NCI-H1105 (cell line): ENCODE results near the gene ANGEL2.
A peak's percentile ranks its signal among the peaks of the same experiment; 100 is the strongest.
"Not testable (repeated sequence)": the region's sequence is repeated elsewhere in the genome, so short reads cannot be mapped to it uniquely, and the experiment has no call there.

ENCODE experiments used
- DNase-seq: peaks from one replicate; lab custom pipeline; 2025; lab: John Stamatoyannopoulos, UW

ANGEL2 gene

DNA sequence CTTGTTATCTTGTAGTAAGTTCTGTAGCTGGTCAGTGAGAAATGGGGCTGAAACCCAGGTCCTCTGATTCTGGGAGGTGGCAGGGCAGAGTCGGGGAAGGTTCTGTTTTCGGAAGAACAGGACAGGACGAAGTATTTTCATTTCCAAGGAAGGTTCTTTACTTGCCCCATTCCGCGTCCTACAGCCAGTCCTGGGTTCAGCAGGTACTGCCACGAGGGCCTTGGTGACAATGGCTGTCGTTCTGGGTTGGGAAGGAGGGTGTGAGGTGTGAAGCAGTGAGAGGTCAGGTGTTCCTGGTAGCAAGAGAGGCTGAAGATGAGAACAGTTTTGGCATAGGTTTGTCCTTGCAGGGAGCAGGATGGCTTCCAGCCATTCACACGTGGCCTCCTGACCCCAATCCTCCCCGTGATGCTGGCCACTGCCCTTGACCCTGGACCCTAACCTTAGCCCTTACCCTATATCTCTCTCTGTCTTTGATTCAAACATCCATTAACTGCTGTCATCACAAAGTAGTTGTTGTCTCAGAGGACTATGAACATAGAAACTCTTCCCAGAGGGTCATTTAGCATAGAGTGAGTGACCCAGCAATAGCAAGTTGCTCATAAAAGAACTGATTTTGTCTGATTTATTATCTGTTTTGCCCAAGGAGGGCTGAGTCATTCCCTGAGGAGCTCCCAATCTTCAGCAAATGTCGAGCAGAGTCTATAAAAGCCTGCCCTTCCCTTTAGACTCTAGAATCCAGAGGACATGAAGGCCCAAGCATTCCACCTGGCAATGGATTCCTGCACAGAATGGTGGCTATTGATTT, 40.4 kb downstream of the ANGEL2 start:
- DNase-seq = no peak

DNA sequence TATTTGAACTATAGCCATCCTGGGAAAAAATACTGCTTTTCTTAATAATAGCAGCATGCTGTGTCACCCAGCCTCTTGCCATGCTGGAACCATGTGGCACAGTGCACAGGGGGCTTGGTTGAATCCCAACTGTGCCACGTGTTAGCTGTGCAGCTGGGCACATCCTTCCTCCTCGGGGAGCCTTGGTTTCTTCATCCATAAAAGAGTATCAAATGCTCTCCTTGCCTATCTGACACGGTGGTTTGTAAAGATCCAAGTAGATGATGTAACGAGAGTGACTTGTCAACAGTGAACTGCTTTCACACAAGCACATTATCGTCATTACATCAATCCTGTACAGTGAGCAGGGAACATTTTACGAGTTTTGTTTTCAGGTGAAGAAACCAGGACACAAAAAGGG, 41.0 kb downstream of the ANGEL2 start:
- no peak for DNase-seq

DNA sequence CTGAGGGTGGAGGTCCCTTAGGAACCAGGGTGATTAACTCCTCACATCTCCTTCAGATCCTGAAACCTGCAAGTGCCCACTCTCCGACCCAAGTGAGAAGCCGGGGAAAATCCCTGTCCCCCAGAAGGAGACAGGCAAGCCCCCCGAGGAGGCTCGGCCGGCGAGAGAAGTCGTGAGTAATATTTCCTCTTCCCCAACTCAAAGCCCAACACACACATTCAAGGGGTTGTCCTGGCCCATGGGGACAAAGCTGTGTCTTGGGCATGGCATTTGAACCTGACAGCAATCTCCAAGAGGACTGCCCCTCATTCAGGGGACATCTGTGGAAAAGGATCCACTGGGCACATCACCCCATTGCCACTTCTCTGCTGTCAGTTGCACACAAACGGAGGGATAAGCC, 41.8 kb downstream of the ANGEL2 start:
- DNase-seq = no peak

DNA sequence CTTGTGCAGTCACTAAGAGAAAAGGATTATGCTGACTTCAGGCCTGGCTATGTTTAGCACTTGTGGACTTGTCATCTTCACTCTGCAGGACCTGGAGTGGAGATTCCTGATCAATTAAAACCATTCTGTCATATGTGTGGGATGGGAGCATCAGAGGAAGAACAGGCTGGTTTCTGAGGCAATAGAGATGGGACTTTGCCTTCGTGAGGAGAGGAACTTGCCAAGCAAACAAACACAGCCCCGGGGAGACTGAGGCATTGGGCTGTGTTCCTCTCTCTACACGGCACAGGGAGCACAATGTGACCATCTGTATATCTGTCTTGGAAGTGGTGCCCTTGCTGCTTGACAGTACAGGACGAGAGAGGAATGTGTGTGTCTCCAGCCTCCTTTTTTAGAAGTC, 42.2 kb downstream of the ANGEL2 start:
- no peak for DNase-seq

DNA sequence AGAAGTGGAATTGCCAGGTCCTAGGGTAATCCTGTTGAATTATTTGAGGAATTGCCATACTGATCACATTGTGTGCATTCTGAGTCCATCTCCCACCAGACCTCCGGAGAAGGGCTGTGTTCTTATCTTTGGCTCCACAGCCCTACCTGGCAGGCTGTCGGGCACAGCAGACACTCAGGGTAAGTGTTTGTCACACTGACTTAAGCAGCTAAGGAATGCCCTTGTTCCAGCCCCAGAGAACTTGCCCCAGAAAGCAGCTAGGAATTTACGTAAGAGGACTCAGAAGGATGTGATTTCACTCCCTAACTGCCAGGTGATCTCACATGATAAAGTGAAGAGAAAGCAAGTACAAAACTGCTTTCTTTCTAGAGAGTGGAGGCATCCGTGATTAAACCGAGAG, 44.4 kb downstream of the ANGEL2 start:
- no peak for DNase-seq

DNA sequence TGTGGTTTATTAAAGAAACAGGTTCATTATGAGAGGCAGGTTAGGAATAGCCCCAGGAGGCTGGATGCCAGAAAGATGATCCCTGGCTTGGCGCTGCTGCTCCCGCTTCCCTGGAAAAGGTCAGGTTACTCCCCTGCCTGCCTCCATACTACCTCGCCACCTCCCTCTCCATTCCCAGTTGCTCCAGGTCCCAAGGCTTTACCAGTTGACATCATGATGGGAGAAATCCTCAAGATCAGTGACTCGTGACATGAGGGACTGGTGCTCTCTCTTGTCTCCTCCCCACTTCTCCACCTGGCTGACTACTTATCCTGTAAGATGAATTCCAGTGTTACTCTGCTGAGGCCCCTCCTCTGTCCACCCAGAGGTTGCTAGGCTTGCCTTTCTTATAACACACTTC, 45.6 kb downstream of the ANGEL2 start:
- DNase-seq = no peak

DNA sequence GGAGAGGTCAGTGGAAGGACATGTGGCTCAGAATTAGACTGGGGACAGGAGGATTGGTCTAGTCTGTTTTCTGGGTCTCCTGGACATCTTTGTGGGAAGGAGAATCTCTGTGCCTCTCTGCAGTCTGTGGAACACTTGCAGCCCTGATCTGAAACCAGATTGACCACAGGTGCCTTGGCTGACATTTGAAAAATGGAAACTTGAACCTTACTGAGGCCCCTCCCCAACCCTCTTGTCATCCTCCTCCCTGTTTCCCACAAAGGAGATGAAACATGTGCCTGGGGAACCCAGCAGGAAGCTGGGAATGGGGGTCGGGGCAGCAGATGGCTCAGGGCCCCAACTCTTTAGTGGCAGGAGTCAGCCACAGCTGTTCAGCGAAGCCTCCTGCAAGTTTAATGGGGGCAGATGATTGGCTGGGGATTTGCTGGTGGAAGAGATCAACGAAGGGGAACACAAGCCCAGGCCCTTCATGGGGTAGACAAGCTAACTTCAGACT, 47.3 kb downstream of the ANGEL2 start:
- no peak for DNase-seq

DNA sequence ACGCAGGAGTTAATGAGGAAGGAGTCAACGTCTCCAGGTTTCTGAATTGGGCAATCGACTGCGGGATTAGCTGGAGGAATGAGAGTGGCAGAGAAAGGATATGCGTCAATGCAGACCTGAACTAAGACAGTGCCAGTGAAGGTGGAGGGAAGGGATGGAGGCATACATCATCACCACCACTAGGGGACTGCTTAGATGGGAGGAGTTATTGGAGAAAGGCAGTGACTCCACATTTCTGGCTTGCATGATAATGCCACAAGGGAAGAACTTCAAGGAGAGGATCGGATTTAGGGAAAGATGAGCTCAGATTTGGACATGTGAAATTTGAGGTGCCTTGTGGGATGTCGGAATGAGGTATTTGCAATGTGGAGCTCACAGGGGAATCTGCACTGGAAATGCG, 47.9 kb downstream of the ANGEL2 start:
- no peak for DNase-seq

DNA sequence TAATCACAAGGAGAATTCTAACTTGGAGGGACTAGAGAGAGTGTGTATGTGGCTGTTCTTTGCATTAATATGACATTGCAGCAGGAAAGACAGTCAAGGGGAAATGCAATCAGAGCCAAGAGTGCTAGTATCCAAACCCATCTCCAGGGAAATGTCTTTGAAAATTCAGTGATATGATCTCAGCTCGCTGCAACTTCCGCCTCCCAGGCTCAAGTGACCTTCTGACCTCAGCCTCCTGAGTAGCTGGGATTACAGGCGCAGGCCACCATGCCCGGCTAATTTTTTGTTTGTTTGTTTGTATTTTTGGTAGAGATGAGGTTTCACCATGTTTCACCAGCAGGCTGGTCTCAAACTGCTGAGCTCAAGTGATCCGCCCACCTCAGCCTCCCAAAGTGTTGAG, 49.1 kb downstream of the ANGEL2 start:
- no peak for DNase-seq

DNA sequence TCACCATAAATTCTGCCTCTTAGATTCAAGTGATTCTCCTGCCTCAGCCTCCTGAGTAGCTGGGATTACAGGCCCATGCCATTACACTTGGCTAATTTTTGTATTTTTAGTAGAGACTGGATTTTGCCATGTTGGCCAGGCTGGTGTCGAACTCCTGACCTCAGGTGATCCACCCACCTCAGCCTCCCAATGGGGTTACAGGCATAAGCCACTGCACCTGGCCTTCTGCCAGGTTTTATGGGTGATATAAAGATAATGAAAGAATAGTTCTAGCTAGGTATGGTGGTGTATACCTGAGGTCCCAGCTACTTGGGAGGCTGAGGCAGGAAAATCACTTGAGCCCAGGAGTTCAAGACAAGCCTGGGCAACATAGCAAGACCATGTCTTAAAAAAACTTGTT, 50.7 kb downstream of the ANGEL2 start:
- not testable (repeated sequence) for DNase-seq

DNA sequence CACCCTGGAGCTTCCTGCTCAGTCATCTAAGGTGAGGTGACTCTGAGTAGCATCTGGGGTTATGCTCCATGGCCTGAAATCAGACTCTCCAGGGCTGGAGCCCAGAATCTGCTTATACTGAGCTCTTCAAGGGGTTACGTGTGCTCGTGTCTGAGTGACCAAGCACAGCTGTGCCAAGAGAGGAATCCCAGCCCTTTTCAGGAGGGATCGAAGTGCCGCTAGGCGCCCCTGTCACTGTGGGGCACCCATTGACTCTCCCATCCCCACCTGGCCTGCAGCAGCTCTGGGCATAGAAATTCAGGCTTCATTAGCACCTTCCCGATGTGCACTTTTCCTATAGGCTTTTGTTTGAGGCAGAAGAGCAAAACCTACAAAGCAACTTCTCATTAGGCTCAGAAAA, 51.6 kb downstream of the ANGEL2 start:
- DNase-seq = no peak

DNA sequence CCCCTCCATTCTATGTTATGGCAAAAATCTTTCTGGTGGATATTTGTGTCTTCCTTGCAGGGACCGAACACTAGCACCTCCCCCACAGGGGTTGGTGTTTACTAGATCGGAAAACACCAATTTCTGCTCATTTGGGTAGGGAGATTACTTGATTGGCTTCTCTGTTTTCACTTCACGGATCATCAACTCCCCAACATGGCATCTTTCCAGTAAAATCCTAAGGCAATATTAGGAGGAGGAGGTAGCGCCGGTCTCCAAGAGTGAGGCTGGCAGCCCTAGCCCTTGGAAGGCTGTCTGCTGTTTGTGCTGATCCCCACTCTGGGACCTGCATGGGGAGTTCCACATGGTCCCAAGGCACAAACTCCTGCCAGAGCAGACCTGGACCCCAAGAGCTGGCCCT, 53.2 kb downstream of the ANGEL2 start:
- DNase-seq = peak; percentile 49

DNA sequence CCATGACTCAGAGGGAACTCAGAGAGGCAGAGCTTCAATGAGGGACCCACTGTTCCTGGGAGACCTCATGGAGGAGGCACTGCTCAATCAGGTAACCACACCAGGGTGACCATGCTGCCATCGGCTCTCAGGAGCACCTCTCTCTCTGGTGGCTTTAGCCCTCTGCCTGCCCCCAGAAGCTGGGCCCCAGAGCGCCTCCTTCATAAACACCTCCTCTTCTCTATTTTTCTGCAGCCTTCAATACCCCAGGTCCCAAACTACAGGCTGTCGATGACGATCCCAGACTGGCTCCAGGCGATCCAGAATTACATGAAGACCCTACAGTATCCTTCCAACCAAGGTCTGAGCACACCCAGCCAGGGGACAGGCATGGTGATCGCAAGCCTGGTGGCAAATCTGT, 54.7 kb downstream of the ANGEL2 start:
- no peak for DNase-seq

DNA sequence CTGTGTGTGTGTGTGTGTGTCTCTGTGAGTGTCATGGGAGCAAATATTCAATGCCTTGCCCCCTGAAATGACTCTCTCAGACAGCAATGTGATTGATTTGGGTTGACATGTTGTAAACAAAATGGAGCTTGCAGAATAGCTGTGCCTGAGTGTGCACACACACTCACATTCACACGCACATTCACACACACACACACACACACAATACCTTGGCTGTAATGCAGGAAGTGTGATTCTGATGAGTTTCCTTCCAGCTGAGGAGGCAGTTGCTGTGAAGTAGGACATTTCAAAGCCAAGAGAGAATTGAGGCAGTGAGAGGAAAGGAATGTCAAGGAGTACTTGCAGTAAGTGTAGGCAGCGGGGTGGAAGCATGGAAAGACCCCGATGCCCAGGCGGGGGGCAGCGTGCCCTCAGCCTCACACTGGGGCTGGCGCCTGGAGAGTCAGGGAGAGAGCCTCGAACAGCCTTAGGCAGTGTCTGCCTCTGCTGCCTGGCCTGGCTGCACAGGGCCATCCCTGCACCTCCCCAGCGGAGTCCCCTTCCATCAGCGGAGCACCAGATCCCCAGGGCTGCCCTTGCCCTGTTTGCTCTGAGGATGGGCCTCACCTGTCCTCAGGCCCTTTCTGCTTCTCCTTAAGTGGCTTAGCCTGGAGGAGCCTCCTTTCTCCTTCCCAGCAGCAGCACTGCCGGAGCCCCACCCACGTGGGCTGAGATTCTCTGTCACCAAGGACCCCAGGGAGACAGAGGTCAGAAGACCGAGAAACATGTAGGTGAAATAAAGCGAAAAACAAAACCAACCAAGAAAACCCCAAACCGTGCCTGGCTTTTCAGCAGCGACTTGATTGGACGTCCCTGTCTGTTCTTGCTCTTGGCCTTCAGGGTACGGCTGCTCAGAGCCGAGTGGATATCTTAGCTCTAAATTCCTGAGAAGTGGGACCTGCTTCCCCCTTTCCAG, 56.1 kb downstream of the ANGEL2 start:
- no peak for DNase-seq

DNA sequence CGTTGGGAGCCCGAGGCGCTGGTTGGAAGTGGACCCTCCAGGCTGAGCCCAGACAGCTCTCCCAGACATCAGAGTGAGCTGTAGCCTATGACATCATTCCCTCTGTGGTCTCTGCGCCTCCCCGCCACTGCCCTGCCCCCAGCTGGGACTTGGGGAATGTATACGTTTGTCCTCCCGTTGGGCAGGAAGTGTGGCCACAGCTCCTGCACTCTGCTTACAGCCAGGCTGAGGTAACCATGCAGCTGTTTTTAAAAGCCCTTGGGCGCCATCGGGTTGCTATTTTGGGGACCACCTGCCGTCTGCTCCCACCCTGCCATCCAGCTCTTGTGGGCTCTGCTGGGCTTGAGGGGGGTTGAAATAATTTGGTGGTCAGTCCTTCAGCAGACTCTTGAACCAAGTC, 57.5 kb downstream of the ANGEL2 start:
- no peak for DNase-seq

DNA sequence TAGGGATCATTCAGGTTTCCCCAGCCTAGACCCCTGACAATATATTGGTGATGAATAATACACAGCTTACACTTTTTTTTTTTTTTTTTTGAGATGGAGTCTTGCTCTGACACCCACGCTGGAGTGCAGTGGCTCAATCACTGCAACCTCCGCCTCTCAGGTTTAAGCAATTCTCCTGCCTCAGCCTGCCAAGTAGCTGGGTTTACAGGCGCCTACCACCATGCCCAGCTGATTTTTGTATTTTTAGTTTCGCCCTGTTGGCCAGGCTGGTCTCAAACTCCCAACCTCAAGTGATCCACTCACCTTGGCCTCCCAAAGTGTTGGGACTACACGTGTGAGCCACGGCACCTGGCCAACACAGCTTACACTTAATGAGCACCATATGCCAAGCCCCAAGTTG, 58.1 kb downstream of the ANGEL2 start:
- no peak for DNase-seq

DNA sequence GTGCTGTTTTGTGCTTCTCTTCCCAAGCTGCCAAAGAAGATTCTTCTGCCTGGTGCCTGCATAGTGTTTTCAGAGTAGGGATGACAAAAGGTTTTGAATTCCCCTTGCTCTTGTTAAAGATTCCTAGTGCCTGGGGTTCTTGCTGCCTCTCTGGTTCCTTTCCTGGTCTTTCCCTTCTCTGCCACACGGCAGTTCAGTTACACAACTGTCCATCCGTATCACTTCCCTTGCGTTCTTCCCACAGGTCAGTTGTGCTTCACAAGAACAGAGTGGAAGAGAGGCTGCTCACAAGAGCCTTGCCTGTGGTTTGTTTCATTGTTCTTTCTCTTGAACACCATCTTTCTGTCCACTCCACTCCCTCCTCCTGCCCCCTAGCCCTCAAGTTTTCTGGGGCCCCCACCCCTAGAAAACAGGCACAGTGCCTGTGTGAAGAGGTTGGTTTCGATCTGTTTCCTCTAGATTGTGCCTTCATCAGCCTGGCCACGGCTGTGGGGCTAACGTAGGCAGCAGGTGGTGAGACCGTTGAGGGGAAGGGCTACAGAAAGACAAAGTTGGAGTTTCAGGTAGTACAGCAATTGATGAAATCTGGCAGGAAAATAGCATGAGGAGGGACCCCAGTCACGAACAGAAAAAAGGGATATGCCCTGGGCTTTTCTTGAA, 59.6 kb downstream of the ANGEL2 start:
- no peak for DNase-seq

DNA sequence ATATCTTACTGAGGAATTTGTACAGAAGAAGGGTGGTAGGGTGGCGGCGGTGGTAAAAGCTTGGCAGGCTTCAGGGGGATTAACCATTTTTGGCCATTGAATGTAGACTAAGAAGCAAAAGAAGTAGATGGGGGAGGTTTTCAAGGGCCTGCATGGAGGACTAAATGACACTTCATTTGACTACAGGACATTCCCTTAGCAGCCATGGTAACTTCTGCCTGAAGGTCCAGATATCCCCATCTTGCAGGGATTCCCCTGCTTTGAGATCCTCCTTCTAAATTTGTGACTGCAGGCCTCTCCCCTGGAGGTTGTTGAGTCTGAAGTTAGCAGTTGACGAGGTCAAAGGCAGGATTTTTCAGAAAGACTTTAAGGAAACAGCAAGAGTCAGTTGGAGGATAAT, 60.6 kb downstream of the ANGEL2 start:
- no peak for DNase-seq

DNA sequence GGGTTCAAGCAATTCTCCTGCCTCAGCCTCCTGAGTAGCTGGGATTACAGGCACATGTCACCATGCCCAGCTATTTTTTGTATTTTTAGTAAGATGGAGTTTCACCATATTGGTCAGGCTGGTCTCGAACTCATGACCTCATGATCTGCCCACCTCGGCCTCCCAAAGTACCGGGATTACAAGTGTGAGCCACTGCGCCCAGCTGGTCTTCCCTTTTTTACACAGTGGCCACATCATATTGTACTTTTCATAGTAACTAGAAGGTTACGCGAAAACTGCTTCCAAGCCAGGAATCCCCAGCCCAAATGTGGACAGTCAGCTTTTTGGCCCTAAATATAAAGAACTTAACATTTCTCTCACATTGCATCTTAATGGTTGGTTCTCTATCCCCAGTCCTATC, 61.2 kb downstream of the ANGEL2 start:
- no peak for DNase-seq

DNA sequence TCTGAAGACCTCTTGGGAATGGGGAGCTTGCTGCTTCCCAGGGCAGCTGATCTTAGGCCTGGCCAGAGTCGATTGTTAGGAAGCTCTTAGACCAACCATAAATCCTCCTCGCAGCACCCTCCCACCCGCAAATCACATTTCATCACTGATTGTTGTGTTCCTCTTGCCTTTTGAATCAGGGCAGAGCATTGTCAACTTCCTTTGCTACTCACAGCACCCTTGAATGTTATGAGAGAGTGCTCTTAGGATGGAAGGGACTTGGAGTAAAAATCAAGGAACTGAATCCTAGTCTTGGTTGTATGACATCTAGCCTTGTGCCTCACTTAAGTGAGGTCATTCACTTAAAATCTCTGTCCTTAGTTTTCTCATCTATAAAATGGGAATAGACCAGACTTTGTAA, 62.3 kb downstream of the ANGEL2 start:
- DNase-seq = no peak

DNA sequence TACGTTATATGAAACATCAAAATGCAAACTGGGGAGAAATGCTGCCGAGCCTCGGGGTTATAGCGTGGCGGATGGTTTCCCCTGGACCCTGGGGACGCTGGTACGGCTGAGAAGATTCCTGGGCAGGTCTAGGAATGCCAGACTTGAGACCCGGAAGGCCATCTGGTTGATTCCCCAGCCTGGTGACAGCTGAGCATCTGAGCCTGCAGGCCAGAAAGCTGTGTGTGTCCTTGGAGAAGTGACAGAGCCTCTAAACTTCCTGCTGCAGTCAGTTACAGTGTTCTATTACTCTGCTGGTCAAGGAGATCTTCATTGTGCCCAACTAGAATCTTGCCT, 63.1 kb downstream of the ANGEL2 start:
- DNase-seq = no peak

DNA sequence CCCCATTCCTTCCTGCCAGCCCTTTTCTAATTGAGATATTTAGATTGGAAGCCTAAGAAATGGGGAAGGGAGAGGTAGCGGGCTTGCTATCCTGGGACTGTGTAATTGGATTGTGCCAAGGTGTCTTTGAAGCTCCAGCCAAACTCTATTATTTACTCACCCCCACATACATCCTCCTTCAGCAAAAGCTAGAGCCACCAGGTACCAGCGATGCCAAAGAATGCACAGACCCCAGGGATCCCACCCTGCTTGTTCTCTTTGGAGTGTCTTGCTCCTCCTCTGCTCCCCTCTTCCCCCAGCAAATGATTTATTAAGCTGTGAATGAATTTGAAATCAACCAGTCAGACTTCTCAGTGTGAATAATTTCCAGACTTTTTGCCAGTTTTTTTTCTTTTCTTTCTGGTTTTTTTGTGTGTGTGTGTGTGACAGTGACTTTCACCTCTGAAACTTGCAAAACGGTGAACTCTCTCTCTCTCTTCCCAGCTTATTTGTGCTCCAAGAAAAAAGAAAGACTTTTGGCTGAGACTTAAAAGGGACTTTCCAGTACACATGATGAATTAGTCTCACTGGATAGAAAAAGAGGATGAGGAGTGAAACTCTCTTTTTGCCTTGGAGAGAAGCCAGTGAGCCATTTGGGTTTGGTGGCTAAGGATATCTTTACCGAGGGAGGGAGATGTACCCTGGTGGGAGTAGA, 63.6 kb downstream of the ANGEL2 start:
- DNase-seq = no peak
